ENCODE measurements around the gene MMP24. TPM values are rescaled to one million over a fixed set of nuclear protein-coding genes. Genes with fewer than 3 reads are reported as not detected.
A peak's percentile ranks its signal among the peaks of the same experiment; 100 is the strongest.

MMP24 gene
- total RNA-seq, 1 experiment from 2014 or later: 23.0 TPM

GRCh38 chr20:35271073-35271882, 44.8 kb downstream of the MMP24 start:
- Histone ChIP-seq H2AK5ac (ENCODE audit: insufficient read length, low read length) (no peak overlapping the region), H3K79me1 (ENCODE audit: insufficient read depth, low read depth, low read length, poor library complexity, severe bottlenecking) (no peaks in the 10 kb centered on the region), H4K91ac (ENCODE audit: insufficient read length, low read depth, low read length) (no peak overlapping the region), H3K27me3 (ENCODE audit: insufficient read depth, low read length) (no peaks in the 10 kb centered on the region), H4K20me1 (ENCODE audit: control insufficient read depth, insufficient read depth, insufficient read length) (no peaks in the 10 kb centered on the region), H4K8ac (replicated peaks; ENCODE audit: insufficient read length, low read depth, low read length) (no peak overlapping the region), H2BK15ac (ENCODE audit: low read depth, low read length) (no peak overlapping the region), H3K4ac (ENCODE audit: low read depth, low read length) (no peak overlapping the region), H3K23me2 (ENCODE audit: insufficient read length, low read depth, low read length, poor library complexity, severe bottlenecking) (no peaks in the 10 kb centered on the region), H3K56ac (ENCODE audit: insufficient read length, low read depth, low read length) (no peak overlapping the region), H2BK12ac (ENCODE audit: insufficient read length, low read depth, low read length) (no peak overlapping the region), H3K9ac (ENCODE audit: extremely low read depth, insufficient read length, low read length) (no peak overlapping the region), H3T11ph (ENCODE audit: low read length) (no peak overlapping the region), H3K79me2 (ENCODE audit: insufficient read depth, low read length) (no peaks in the 10 kb centered on the region), H3K27ac (ENCODE audit: insufficient read length, low read depth, low read length) (no peak overlapping the region), H4K5ac (ENCODE audit: insufficient read length, low read depth, low read length) (no peak overlapping the region), H2AFZ (ENCODE audit: low read length) (no peak overlapping the region), H3K4me1 (ENCODE audit: insufficient read depth, low read length) (no peaks in the 10 kb centered on the region; the same call in 1 of the 2 replicates), H2BK5ac (ENCODE audit: insufficient read length, low read length) (no peak overlapping the region), H2BK120ac (ENCODE audit: low read depth, low read length, poor library complexity, severe bottlenecking) (no peak overlapping the region), H3K4me2 (ENCODE audit: insufficient read depth, insufficient read length, low read length) (no peak overlapping the region), H3K18ac (ENCODE audit: insufficient read length, low read depth, low read length) (no peak overlapping the region), H3K14ac (ENCODE audit: insufficient read depth, low read length) (no peak overlapping the region), H3K9me3 (ENCODE audit: control insufficient read depth, low read depth, low read length) (no peaks in the 10 kb centered on the region), H3K23ac (ENCODE audit: insufficient read length, low read depth, low read length) (no peak overlapping the region), H2BK20ac (ENCODE audit: low read depth, low read length, poor library complexity, severe bottlenecking) (no peak overlapping the region)
- Mint-ChIP-seq H3K27ac (peak overlapping the region in 1 of 3 experiments; percentile 91; a peak in 2 of 7 replicates), H3K27me3 (ENCODE audit: low read depth) (no peaks in the 10 kb centered on the region; the same call in 1 of the 2 replicates), H3K36me3 (ENCODE audit: insufficient read depth in 1 of 3, low read depth in 3 of 3) (peaks cover 0 to 55% (median 40%) of the 10 kb centered on the region in 3 experiments; a peak in 5 of 7 replicates), H3K4me1 (peaks cover 30 to 34% of the 10 kb centered on the region in 2 experiments), H3K4me3 (no peak overlapping the region), H3K9me3 (no peaks in the 10 kb centered on the region; a peak in 1 of 5 replicates)
- DNase-seq: peak; percentile 44
- TF ChIP-seq, protein P1, sequence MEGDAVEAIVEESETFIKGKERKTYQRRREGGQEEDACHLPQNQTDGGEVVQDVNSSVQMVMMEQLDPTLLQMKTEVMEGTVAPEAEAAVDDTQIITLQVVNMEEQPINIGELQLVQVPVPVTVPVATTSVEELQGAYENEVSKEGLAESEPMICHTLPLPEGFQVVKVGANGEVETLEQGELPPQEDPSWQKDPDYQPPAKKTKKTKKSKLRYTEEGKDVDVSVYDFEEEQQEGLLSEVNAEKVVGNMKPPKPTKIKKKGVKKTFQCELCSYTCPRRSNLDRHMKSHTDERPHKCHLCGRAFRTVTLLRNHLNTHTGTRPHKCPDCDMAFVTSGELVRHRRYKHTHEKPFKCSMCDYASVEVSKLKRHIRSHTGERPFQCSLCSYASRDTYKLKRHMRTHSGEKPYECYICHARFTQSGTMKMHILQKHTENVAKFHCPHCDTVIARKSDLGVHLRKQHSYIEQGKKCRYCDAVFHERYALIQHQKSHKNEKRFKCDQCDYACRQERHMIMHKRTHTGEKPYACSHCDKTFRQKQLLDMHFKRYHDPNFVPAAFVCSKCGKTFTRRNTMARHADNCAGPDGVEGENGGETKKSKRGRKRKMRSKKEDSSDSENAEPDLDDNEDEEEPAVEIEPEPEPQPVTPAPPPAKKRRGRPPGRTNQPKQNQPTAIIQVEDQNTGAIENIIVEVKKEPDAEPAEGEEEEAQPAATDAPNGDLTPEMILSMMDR (conservative IDR thresholded peaks at IDR 0.05): no peak
- no CpG with 5 or more reads among the region's 20 CpGs for WGBS (ENCODE audit: extremely low coverage, insufficient read length, low lambda C conversion rate)
